Ascending aorta (tissue), 2 donors: ENCODE results near the gene PTGES3L. TPM values are rescaled to one million over a fixed set of nuclear protein-coding genes. Genes with fewer than 3 reads are reported as not detected.
A peak's percentile ranks its signal among the peaks of the same experiment; 100 is the strongest.

Experiments used
- DNase-seq, 2 donors: peaks; one replicate each; pipeline ENCODE4 v3.0.0-alpha.2; 2019; ENCODE audit warnings: low spot score in 2 of 2
- H3K27ac ChIP-seq, 2 donors: fragments of 200-600 bp; sonication (generic); one replicate each; pipeline ENCODE4 v1.5.1; 2016 to 2017; ENCODE audit warnings: mild to moderate bottlenecking in 1 of 2
- H3K27me3 ChIP-seq: fragments of 200-600 bp; sonication (generic); one replicate; pipeline ENCODE4 v1.5.1; 2017
- H3K36me3 ChIP-seq, 2 donors: fragments of 200-600 bp; sonication (generic); one replicate each; pipeline ENCODE4 v1.5.1; 2016
- H3K4me1 ChIP-seq, 2 donors: fragments of 200-600 bp; sonication (generic); one replicate each; pipeline ENCODE4 v1.5.1; 2016 to 2017; ENCODE audit warnings: mild to moderate bottlenecking in 1 of 2
- H3K4me3 ChIP-seq, 2 donors: fragments of 200-600 bp; sonication (generic); one replicate each; pipeline ENCODE4 v1.5.1; 2016 to 2017; ENCODE audit warnings: mild to moderate bottlenecking in 1 of 2
- H3K9me3 ChIP-seq, 2 donors: fragments of 200-600 bp; sonication (generic); one replicate each; pipeline ENCODE4 v1.5.1; 2016
- intact Hi-C: fragments of 100-400 bp; cut with DNase I; formaldehyde crosslinking; loops from one replicate; pipeline ENCODE4 v1.15.1; 2023
- total RNA-seq: library from RNA; depleted of rRNA; stranded (reverse); fragments of >200 nt; gene quantifications from one replicate; pipeline ENCODE4 v1.1.0, GENCODE V29; 2016
- TF ChIP-seq, protein P1 (sequence below), 3 experiments: fragments of 200-600 bp in 2 of 3; fragments of 450-650 bp in 1 of 3; sonication (generic) in 2 of 3; IDR thresholded peaks; one replicate each; pipeline ENCODE4 v1.5.1; 2016 to 2019; ENCODE audit warnings: antibody characterized with exemption in 3 of 3, mild to moderate bottlenecking in 1 of 3, moderate library complexity in 1 of 3

Gene PTGES3L
- total RNA-seq, 1 donor from 2014 or later, result not detected

DNA sequence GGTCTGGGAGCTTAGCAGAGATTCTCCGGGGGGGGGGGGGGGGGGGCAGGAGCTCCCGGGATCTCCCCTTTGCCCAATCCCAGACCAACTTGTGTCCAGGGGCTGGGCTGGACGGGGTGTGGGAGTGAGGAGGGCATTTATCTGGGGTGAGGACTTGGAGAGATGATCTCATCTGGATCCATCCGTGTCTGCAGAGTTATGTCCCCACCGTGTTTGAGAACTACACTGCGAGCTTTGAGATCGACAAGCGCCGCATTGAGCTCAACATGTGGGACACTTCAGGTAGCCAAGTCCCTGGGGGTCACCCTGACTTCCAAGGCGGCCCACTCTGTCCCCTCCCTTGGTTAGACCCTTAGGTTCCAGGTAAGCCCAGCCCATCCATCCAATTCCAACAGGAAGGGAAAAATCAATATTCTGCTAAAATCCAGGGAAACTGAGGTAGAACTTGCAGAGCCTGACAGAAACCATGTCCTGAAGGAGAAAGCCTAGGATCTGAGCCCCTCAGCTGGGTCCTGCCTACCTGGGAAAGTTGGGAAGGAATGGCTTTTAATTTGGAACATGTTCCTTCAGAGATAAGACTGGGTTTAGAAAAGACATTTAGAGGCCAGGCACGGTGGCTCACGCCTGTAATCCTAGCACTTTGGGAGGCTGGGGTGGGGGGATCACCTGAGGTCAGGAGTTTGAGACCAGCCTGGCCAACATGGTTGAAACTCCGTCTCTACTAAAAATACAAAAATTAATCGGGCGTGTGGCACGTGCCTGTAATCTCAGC lies 46.1 kb upstream of the PTGES3L start:
- H3K9me3 ChIP-seq, result no peaks in the 10 kb centered on the region
- intact Hi-C loops, result loop anchor here (1.0 to 10.0 kb wide), 6 partner anchors 27 to 459 kb away; partner anchors contain the start of genes BRCA1, DHX8, RPL27 and TMEM106A
- peaks cover 0 to 9% of the 10 kb centered on the region in 2 donors for H3K4me1 ChIP-seq
- no peaks in the 10 kb centered on the region for H3K27me3 ChIP-seq
- no peak for DNase-seq
- peak overlapping the region; percentile 43 to 52 for H3K27ac ChIP-seq
- H3K36me3 ChIP-seq, result no peaks in the 10 kb centered on the region
- peak overlapping the region; percentile 50 to 76 for H3K4me3 ChIP-seq
- TF ChIP-seq, protein P1, sequence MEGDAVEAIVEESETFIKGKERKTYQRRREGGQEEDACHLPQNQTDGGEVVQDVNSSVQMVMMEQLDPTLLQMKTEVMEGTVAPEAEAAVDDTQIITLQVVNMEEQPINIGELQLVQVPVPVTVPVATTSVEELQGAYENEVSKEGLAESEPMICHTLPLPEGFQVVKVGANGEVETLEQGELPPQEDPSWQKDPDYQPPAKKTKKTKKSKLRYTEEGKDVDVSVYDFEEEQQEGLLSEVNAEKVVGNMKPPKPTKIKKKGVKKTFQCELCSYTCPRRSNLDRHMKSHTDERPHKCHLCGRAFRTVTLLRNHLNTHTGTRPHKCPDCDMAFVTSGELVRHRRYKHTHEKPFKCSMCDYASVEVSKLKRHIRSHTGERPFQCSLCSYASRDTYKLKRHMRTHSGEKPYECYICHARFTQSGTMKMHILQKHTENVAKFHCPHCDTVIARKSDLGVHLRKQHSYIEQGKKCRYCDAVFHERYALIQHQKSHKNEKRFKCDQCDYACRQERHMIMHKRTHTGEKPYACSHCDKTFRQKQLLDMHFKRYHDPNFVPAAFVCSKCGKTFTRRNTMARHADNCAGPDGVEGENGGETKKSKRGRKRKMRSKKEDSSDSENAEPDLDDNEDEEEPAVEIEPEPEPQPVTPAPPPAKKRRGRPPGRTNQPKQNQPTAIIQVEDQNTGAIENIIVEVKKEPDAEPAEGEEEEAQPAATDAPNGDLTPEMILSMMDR (IDR thresholded peaks at IDR 0.05), result no peak

DNA sequence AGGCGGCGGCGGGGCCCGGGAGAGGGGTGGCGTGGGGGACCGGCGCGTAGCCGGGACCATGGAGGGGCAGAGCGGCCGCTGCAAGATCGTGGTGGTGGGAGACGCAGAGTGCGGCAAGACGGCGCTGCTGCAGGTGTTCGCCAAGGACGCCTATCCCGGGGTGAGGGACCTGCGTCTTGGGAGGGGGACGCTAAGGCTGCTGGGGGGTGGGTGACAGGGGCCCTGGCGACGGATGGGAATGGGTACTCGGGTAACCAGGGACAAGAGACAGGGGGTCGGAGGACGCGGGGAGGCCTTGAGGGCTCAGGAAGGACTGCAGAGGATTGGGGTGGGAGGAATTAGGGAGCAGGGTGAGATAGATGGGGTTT lies 45.4 kb upstream of the PTGES3L start:
- intact Hi-C loops, result loop anchor here (1.0 to 10.0 kb wide), 6 partner anchors 26 to 460 kb away; partner anchors contain the start of genes BRCA1, DHX8, RPL27 and TMEM106A
- H3K4me1 ChIP-seq, result peaks cover 0 to 14% of the 10 kb centered on the region in 2 donors
- no peaks in the 10 kb centered on the region for H3K36me3 ChIP-seq
- DNase-seq, result no peak
- H3K27ac ChIP-seq, result peak overlapping the region; percentile 8 to 52
- H3K4me3 ChIP-seq, result peak overlapping the region; percentile 50 to 76
- H3K27me3 ChIP-seq, result no peaks in the 10 kb centered on the region
- H3K9me3 ChIP-seq, result no peaks in the 10 kb centered on the region
- TF ChIP-seq, protein P1 (IDR thresholded peaks at IDR 0.05), result no peak

DNA sequence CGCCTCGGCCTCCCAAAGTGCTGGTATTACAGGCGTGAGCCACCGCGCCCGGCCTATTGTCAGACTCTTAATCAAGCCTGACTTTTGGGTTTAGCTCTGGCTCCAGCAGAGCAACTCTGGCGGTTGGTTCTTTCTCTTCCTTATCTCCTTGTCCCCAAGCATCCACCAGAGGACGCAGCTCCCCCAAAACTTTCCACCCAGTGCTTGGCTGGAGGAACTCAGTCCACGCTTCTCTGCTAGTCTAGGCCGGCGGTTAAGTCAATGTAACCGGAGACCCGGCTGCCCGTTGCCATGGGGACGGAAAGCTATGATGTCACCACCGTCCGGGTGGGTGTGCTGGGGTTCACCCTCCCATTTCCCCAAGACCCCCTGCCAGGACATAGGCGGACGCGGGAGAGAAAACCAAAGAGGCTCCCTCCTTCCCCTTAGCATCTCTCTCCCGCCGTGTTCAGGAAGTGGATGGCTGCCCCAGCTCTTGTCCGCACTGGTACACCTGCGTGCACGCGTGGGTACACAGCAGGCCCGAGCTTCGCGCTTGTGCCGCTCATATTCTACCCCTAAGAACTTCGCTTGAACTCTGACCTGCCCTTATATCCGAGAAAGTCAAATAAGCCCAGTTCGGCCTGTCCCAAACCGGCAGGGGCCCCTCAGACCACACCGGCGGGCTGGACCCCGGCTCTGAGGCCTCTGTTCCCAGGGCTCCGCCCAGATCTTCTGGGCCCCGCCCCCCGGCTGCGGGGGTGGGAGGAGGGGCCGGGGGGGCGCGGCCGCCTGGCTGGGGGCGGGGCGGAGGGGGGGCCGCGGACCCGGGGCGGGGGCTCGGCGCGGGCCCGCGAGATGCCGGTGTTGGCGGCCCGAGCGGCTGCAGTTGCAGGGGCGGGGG lies 44.8 kb upstream of the PTGES3L start, which contains the start of gene RND2:
Gene RND2, plus strand, starts transcription at position 825 of the 883 bp plus-strand sequence. CDS start 117 bp downstream, outside the sequence.
- intact Hi-C loops, result loop anchor here (1.0 to 10.0 kb wide), 7 partner anchors 26 to 460 kb away; partner anchors contain the start of genes BRCA1, DHX8, RPL27 and TMEM106A
- no peaks in the 10 kb centered on the region for H3K36me3 ChIP-seq
- H3K27me3 ChIP-seq, result no peaks in the 10 kb centered on the region
- H3K27ac ChIP-seq, result peak within 1 kb of the TSS; percentile 64 to 76
- H3K4me1 ChIP-seq, result peaks cover 0 to 21% of the 10 kb centered on the region in 2 donors
- peak; percentile 77 to 95 for DNase-seq
- no peaks in the 10 kb centered on the region for H3K9me3 ChIP-seq
- TF ChIP-seq, protein P1 (IDR thresholded peaks at IDR 0.05), result peak; percentile 74 to 89 (median 82)
- peak within 1 kb of the TSS; percentile 50 to 76 for H3K4me3 ChIP-seq

DNA sequence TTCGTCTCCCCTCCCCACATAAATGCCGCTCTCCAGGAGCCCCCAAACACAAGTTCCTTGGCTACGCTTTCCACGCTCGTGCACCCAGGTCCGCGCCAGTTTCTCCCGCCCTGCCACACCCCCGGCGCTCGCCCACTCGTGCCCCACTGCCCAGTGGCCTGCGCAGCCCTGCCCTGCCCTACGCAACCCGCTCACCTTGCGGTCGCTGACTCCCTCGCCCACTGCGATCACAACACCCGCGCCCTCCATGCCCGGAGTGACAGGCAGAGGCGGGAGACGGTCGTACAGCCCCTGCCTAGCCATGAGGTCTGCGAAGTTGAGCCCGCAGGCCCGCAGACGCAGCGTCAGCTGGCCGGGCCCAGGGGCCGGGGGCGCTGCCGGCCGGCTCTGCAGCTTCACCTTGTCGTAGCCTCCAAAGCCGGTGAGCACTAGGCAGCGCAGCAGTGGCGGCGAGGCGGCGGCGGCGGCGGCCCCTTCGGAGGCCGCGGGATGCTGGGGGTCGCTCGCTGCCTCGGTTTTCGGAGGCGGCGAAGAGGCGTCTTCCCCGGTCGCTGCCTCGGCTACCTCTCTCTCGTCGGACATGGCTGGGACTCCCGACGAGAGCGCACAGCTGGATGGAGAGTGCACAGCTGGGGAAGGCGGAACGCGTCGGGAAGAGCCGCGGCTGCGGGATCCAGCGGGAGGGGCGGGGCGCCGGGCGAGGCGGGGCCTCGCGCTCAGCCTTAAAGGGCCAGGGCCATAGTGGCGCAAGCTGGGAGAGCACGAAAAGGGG lies 42.0 kb upstream of the PTGES3L start, which contains the start of gene VAT1:
Gene VAT1, minus strand, starts transcription at position 645 of the 772 bp plus-strand sequence. Its CDS starts 63 bp downstream, at position 582.
- Histone ChIP-seq H3K27me3 (no peaks in the 10 kb centered on the region), H3K4me3 (peak within 1 kb of the TSS; percentile 78 to 82), H3K36me3 (peaks cover 5 to 14% of the 10 kb centered on the region in 2 donors), H3K27ac (peak within 1 kb of the TSS; percentile 73 to 90), H3K4me1 (peaks cover 0 to 21% of the 10 kb centered on the region in 2 donors), H3K9me3 (no peaks in the 10 kb centered on the region)
- peak in 1 of 2 donors; percentile 83 for DNase-seq
- TF ChIP-seq, protein P1 (IDR thresholded peaks at IDR 0.05), result no peak
- intact Hi-C loops, result loop anchor here (1.0 to 10.0 kb wide), 2 partner anchors 149 to 463 kb away; partner anchors contain the start of genes DHX8 and NBR1
